ENCODE results near the gene DPF1. TPM values are rescaled to one million over a fixed set of nuclear protein-coding genes. Genes with fewer than 3 reads are reported as not detected.

Gene DPF1
- total RNA-seq, 2 experiments from 2014 or later, result 7.6 to 11.3 TPM

DNA sequence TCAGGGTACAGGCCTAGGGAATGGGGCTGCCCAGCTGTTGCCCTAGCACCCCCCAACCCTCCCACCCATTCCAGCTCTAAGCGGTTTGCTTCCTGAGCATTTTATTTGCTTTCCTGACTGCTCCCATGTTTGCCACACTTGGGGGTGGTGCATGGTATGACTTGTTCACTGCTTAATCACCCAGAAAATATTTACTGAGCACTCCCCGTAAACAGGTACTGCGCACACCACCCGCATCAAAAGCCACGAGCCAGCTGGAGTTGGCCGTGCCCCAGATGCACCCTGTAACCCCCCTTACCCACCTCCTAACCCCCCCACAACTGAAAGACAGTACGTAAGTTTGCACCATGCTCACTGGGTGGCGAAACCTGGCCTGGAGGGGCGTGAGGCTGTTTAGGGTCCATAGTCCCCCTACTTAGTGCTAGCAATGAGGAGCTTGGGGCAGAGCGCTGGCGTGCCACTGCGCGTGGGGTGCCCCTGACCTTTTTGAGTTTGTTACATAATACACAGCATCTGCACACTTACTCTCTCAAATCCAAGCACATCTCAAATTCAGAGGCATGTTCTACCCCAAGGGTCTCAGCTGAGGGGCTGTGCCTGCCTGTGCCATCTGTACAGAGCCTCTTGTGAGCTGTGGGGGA is 29.8 kb downstream of the DPF1 start:
- no peak for DNase-seq (ENCODE audit: low spot score)
- H3K9me3 ChIP-seq (ENCODE audit: low read length), result no peaks in the 10 kb centered on the region
- H3K27ac ChIP-seq (ENCODE audit: low read depth, low read length, poor library complexity, severe bottlenecking), result no peak overlapping the region
- no peak overlapping the region for H3K4me3 ChIP-seq (ENCODE audit: low read depth, low read length, poor library complexity, severe bottlenecking)
- CTCF ChIA-PET (ENCODE audit: unreplicated experiment), result no interaction called here
- peaks cover 4% of the 10 kb centered on the region for H3K4me1 ChIP-seq (ENCODE audit: insufficient read depth, low read length, poor library complexity, severe bottlenecking)
- POLR2A ChIA-PET, result no interaction called here
- H2AFZ ChIP-seq (ENCODE audit: low read length), result no peak overlapping the region
- H3K79me2 ChIP-seq (ENCODE audit: insufficient read depth, low read depth, low read length), result no peaks in the 10 kb centered on the region
- intact Hi-C loops (cut with micrococcal nuclease; ENCODE audit: unreplicated experiment), result no loop called here
- H3K36me3 ChIP-seq (ENCODE audit: insufficient read depth, low read length), result peaks cover 8% of the 10 kb centered on the region
- no peaks in the 10 kb centered on the region for H3K9me2 ChIP-seq (ENCODE audit: insufficient read depth, low read length)
- TF ChIP-seq, protein P1, sequence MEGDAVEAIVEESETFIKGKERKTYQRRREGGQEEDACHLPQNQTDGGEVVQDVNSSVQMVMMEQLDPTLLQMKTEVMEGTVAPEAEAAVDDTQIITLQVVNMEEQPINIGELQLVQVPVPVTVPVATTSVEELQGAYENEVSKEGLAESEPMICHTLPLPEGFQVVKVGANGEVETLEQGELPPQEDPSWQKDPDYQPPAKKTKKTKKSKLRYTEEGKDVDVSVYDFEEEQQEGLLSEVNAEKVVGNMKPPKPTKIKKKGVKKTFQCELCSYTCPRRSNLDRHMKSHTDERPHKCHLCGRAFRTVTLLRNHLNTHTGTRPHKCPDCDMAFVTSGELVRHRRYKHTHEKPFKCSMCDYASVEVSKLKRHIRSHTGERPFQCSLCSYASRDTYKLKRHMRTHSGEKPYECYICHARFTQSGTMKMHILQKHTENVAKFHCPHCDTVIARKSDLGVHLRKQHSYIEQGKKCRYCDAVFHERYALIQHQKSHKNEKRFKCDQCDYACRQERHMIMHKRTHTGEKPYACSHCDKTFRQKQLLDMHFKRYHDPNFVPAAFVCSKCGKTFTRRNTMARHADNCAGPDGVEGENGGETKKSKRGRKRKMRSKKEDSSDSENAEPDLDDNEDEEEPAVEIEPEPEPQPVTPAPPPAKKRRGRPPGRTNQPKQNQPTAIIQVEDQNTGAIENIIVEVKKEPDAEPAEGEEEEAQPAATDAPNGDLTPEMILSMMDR (conservative IDR thresholded peaks at IDR 0.05; ENCODE audit: low read length), result no peak
- no peak for TF ChIP-seq EZH2phosphoT487 (IDR thresholded peaks at IDR 0.05; ENCODE audit: borderline replicate concordance, low read depth, low read length)
- no peaks in the 10 kb centered on the region for H4K20me1 ChIP-seq (ENCODE audit: insufficient read depth, low read length)
- no TSS peak for BruUV-seq (replicated peaks)
- no peak overlapping the region for H3K4me2 ChIP-seq (ENCODE audit: low read length)

DNA sequence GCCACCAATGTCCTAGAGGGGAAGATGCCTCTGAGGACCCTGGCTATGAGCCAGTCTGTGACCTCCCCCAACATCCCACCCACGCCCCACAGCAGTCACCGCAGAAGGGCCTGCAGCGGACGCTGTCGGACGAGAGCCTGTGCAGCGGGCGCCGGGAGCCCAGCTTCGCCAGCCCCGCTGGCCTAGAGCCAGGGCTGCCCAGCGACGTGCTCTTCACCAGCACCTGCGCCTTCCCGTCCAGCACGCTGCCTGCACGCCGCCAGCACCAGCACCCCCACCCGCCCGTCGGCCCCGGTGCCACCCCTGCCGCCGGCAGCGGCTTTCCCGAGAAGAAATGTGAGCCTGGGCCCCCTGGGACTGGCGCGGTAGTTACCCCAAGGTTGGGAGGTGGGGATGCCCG is 30.6 kb downstream of the DPF1 start:
- no peak for DNase-seq (ENCODE audit: low spot score)
- Histone ChIP-seq H3K79me2 (ENCODE audit: insufficient read depth, low read depth, low read length) (no peaks in the 10 kb centered on the region), H3K27ac (ENCODE audit: low read depth, low read length, poor library complexity, severe bottlenecking) (no peak overlapping the region), H3K4me1 (ENCODE audit: insufficient read depth, low read length, poor library complexity, severe bottlenecking) (peaks cover 4% of the 10 kb centered on the region), H3K36me3 (ENCODE audit: insufficient read depth, low read length) (peaks cover 8% of the 10 kb centered on the region), H3K4me3 (ENCODE audit: low read depth, low read length, poor library complexity, severe bottlenecking) (no peak overlapping the region), H4K20me1 (ENCODE audit: insufficient read depth, low read length) (no peaks in the 10 kb centered on the region), H3K9me3 (ENCODE audit: low read length) (no peaks in the 10 kb centered on the region), H3K4me2 (ENCODE audit: low read length) (no peak overlapping the region), H3K9me2 (ENCODE audit: insufficient read depth, low read length) (no peaks in the 10 kb centered on the region), H2AFZ (ENCODE audit: low read length) (no peak overlapping the region)
- ChIA-PET POLR2A (no interaction called here), CTCF (ENCODE audit: unreplicated experiment) (no interaction called here)
- intact Hi-C loops (cut with micrococcal nuclease; ENCODE audit: unreplicated experiment), result no loop called here
- no peak for TF ChIP-seq EZH2phosphoT487 (IDR thresholded peaks at IDR 0.05; ENCODE audit: borderline replicate concordance, low read depth, low read length)
- TF ChIP-seq, protein P1 (conservative IDR thresholded peaks at IDR 0.05; ENCODE audit: low read length), result no peak
- no TSS peak for BruUV-seq (replicated peaks)

DNA sequence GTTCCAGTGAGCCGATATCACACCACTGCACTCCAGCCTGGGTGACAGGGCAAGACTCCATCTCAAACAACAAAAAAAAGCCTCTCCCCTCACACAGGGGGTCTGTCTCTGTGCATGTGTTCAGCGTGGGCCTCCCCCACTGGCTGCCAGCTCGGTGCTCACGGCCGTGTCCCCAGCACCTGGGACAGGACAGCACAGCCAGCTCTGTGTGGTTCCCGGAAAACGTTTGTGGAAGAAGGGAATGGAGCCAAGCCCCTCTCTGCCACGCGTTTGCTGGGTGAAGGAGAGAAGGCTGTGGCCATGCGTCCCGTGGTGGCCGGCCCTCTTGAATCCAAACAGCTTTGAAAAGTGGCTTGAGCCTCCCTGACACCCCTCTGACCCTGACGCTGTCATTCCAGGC is 32.3 kb downstream of the DPF1 start:
- TF ChIP-seq, protein P1 (conservative IDR thresholded peaks at IDR 0.05; ENCODE audit: low read length), result no peak
- no peak for TF ChIP-seq EZH2phosphoT487 (IDR thresholded peaks at IDR 0.05; ENCODE audit: borderline replicate concordance, low read depth, low read length)
- intact Hi-C loops (cut with micrococcal nuclease; ENCODE audit: unreplicated experiment), result no loop called here
- Histone ChIP-seq H3K9me3 (ENCODE audit: low read length) (no peaks in the 10 kb centered on the region), H3K9me2 (ENCODE audit: insufficient read depth, low read length) (no peaks in the 10 kb centered on the region), H3K36me3 (ENCODE audit: insufficient read depth, low read length) (peaks cover 8% of the 10 kb centered on the region; the same call in 1 of the 2 replicates), H3K27ac (ENCODE audit: low read depth, low read length, poor library complexity, severe bottlenecking) (no peak overlapping the region), H4K20me1 (ENCODE audit: insufficient read depth, low read length) (no peaks in the 10 kb centered on the region), H3K4me1 (ENCODE audit: insufficient read depth, low read length, poor library complexity, severe bottlenecking) (peaks cover 4% of the 10 kb centered on the region), H3K4me2 (ENCODE audit: low read length) (no peak overlapping the region), H2AFZ (ENCODE audit: low read length) (no peak overlapping the region), H3K79me2 (ENCODE audit: insufficient read depth, low read depth, low read length) (no peaks in the 10 kb centered on the region), H3K4me3 (ENCODE audit: low read depth, low read length, poor library complexity, severe bottlenecking) (no peak overlapping the region)
- CTCF ChIA-PET (ENCODE audit: unreplicated experiment), result no interaction called here
- POLR2A ChIA-PET, result no interaction called here
- no TSS peak for BruUV-seq (replicated peaks)
- DNase-seq (ENCODE audit: low spot score), result no peak
